Fibroblast of upper back skin (primary cell): ENCODE measurements around the gene C1QL1.
A peak's percentile ranks its signal among the peaks of the same experiment; 100 is the strongest.

Source experiments
- DNase-seq: peaks from one replicate; pipeline ENCODE4 v3.0.0-alpha.2; 2013

The C1QL1 gene

DNA sequence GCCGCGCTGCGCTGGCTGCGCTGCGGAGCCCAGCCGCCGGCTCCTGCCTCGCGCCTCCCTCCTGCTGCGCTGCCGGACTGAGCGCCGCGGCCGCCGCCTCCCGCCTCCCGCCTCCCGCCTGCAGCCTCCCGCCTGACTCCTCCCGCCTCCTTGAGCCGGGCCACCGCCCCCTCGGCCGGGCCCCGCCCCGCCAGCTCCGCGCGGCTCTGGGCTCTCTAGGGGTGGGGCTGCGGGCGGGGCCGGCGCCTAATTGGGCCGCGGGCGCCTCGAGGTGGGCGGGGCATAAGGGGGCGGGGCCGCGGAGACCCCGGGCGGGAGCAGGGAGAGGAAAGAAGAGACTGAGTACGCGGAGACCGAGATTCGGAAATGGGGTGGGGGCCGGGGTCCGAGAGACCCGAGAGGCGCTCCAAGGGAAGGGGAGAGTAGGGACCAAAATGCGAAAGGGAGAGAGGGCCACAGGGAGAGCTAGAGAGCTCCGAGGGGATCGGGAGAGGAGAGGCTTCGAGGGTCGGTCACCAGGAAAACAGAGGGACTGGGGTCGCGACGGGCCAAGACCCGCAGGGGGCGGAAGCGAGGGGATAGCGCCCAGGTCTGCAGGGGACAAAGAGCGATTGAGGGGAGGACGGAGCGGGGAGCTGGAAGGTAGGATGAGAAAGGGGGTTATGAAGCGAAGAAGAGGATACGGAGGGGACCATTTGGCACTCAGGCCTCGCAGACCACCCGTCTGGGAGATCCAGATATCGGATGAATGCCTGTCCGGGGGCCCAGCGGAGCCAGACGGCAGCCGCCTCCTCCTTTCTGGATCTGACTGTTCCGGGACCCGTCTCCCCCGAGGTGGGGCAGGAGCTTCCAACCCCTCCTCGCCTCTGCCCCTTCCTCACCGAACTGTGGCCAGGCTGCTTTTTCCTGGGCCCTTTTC lies at the start of gene C1QL1:
TSS of gene C1QL1 (minus strand) at position 79 of the 919 bp plus-strand sequence. CDS start 255 bp downstream, outside the sequence.
- peak; percentile 90 for DNase-seq

DNA sequence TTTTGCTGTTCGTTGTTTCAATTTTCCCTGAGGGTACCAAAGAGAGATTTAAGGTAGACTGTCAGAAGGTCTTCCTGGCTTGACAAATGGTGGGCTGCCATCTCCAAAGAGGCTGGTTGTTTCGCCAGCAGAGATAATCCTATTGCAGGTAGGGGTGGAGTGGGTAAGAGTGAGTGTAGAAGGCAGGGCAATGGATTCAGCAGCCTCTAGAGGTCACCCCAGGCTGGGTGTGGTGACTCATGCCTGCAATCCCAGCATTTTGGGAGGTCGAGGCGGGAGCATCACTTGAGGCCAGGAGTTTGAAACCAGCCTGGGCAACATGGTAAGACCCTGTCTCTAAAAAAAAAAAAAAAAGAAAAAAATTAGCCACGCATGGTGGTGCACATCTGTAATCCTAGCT lies 48.7 kb upstream of the C1QL1 start:
- DNase-seq = no peak

DNA sequence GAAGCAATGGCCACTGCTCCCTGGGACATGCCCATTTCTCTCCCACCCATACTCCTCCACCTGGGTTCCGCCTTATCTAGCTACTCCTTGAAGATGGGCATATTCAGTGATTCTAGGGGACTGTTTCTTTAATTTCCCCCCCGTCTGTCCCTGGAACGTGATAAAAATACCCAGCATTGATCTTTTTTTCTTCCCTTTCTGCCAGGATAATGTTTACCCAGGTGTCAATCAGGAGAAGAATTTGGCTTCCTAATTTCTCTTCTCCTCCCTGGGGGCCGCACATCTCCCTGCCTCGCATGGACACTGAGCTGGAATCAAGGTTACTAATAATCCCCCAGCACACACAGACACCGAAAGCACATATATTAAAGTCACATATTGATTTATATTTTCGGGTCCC lies 48.1 kb upstream of the C1QL1 start:
- DNase-seq = no peak

DNA sequence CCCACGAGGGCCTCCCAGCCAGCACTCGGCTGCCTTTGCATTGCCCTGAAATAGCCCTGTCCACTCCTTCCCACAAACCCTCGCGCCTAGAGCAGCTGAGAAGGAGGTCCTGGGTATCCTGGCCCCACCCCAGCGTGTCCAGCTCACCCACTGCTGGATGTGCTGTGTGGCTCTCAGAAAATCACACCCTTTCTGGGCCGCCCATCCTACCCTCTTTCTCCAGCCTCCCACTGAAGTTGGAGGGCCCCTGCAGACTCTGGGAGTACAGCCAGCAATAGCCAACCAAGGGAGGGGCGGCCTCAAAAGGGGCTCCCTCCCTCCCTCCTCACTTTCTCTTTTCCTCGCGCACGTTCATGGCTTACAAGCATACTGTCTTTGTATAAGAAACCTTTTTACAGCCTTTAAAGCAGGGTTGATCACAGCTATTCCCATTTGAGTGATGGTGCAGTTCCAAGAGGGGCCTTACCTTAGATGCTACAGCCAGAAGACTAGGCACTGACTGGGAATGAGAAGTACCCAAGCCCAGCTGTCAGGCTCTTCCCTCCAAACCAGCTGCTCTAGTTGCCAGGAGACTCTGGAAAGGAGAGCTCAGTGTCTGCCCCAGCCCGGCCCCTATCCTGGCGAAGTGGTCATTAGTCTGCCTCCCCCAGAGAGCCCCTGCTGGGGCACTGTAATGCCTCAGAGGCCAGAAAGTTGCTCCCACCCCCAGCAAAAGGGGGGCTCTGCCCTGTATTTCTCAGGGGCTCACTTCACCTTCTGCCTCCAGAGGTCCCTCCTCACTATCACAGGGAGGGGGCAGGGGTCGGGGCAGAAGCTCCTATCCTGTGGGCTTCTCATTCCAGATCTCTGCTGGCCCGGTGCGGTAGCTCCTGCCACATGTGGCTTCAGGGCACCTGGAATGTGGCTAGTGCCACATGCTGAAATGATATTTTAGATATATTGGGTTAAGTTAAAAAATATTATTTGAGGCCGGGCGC lies 45.2 kb upstream of the C1QL1 start:
- DNase-seq = no peak

DNA sequence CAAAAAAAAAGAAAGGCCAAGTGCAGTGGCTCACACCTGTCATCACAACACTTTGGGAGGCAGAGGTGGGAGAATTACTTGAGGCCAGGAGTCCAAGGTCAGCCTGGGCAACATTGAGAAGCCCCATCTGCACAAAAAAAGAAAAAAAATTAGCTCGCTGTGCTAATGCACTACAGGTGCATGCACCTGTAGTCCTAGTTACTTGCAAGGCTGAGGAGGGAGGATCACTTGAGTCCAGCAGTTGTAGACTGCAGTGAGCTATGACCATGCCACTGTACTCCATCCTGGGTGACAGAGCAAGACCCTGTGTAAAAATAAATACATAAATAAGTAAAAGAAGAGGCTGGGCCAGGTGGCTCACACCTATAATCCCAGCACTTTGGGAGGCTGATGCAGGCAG lies 43.7 kb upstream of the C1QL1 start:
- DNase-seq = no peak

DNA sequence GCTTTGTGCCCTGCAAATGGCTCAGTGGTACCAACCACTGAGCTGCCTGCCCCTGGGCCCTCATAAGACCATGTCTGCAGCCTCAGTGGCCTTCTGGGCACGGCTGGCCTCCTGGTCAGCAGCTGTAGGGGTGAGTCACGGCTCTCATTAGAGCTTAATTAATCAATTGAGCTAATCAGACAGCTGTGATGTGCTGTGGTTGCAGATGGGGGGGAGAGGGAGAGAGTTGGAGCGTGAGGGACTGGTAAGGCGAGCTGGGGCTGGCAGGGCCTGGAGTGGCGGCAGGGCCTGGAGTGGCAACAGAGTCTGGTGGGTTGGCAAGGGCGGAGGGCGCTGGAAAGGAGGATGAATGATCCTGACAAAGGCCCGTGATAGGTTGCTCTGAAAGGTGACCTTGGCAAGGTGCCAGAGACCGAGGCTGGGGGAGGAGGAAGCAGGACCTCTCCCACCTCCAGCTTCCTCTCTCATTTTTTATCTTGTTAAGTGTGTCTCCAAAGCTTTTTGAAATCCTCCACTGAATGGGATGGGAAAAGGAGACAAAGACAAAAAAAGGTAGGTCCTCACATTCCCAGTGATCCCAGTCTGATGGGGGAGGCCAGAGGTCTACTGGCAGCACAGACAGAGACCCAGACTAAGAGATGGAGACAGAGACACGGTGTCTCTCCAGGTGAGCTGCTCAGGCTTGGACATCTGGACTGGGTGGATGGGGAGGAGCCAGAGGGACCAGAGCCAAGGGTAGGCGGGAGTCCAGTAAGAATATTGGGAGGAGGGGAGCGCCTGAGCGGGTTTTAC lies 41.8 kb upstream of the C1QL1 start:
- no peak for DNase-seq

DNA sequence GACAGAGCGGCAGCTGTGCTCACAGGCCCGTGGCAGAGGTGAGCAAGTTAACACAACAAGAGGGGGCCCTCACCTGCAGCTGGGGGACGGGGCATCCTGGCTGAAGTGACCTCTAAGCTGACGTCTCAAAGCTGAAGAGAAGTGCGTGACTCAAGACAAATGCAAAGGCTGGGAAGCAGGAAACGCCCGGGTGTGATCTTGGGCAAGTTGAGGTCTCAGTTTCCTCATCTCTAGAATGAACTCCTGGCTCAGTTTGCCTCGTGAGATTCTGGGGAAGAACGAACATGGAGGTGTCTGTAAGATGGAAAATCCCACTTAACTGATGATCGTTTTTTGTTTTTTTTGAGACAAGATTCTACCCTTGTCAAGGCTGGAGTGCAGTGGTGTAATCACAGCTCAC lies 40.1 kb upstream of the C1QL1 start:
- DNase-seq = no peak

DNA sequence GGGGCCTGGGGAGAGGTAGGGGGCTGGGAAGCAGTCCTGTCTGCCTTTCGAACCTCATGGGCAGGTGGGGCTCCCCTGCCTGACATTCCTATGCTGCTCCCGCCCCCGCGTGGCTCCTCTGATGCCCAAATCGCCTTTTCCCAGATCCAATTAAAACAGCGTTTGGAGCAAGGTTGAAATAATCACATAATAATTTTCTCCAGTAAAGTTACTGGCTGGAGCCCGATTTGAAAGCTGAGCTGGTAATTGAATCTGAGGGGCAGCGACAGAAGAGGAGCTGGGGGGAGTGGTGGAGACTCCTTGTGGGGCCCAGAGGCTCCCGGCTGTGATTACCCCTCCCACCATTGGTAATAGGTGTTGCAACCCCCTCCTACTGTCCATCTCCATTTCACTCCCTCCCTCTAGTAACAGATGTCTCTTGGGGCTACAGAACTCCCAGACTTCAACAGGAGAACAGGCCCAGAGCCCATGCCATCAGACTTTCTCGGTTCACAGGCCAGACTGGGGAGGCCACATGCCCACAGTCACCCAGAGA lies 38.9 kb upstream of the C1QL1 start:
- DNase-seq = no peak

DNA sequence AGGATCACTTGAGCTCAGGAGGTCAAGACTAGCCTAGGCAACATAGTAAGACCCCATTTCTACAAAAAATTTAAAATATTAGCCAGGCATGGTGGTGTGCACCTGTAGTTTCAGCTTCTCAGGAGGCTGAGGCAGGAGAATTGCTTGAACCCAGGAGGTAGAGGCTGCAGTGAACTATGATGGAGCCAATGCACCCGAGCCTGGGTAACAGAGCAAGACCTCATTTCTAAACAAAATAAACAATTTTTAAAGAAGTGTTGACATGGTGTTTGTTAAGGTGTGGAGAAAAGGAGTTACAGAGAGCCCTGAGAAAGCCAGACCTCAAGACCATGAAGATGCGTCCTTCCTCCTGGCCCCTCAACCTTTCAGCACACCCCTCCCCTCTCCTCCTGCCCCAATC lies 37.6 kb upstream of the C1QL1 start:
- no peak for DNase-seq

DNA sequence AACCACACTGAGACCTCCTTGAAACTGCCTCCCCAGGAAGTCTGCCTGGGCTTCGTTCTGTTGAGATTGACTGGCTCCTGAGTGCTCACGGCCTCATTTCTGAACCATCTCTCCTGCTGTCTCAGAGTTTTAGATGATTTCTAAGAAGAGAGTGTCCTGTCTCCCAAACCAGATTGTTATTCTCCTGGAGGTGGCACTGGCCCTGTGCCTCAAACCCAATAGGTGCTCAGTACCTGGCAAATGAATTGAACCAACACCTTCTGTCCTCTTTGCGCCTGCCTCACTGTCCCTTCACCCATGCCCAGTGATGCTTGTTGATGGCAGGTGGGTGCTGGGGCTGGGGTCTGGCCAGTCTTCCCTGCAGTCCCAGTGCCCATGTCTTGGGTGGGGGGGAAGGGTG lies 36.3 kb upstream of the C1QL1 start:
- no peak for DNase-seq

DNA sequence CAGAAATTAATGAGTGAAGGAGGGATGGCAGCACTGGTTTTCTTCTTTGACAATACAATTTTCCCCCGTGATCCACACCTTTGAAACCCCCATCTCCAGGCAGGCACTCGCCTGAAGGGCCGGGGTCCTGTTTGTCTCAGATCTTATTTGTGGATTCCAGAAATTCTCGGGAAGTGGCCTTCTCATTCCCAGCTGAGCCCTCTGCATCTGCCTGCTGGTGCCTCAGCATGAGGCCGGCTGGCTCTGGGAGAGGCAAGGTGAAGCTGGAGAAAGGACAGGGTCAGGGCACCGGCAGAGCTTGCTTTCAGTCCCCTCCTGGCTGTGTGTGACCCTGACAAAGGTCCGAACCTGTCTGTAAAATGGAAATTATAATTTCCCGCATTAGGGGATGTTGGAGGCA lies 35.8 kb upstream of the C1QL1 start:
- no peak for DNase-seq

DNA sequence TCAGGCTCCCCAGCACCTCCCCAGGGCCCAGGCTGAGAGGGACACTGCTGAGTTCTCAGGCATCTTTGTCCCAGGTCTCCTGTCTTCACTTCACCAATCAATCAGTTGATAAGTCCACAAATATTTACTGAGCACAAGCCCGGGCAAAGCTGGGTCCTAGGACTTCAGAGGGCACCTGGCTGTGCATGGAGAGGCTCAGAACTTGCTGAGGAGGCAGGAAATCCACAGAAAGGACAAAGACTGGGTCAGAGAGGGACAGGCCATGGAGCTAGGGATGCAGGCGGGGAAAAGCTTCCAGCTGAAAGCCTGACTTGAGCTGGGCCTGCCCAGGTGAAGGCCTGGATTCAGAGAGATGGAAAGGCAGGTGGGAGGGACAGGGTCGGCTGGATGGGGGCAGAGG lies 33.2 kb upstream of the C1QL1 start:
- no peak for DNase-seq

DNA sequence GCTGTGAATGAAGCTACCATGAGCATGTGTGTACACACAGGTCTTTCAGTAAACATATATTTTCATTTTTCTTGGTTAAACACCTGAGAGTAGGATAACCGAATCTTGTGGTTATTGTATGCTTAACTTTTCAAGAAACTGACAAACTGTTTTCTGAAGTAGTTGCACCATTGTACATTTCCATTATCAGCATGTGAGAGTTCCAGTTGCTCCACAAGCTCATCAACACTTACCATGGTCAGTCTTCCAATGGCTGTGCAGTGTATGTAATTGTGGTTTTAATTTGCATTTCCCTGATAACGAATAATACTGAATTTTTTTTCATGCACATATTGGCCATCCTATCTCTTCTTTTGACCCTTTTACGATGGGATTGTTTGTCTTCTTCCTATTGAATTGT lies 31.3 kb upstream of the C1QL1 start:
- no peak for DNase-seq

DNA sequence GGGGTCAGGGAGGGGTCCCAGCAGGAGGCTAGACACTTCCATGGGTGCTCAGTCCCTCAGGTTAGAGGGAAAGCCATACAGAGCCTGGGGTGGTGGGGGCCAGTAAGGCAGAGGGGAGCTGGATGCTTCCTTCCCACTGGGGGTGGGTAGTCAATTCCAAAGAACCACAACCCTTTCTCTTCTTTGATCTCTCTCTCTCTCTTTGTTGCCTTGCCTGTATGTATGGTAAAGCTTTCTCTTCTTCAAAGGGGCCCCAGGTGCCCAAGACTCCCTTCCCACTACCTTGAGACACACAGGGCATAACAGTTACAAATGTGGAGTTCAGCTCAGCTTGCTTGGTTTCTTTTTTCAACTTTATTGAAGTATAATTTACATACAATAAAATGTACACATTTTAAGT lies 30.5 kb upstream of the C1QL1 start:
- DNase-seq = no peak

DNA sequence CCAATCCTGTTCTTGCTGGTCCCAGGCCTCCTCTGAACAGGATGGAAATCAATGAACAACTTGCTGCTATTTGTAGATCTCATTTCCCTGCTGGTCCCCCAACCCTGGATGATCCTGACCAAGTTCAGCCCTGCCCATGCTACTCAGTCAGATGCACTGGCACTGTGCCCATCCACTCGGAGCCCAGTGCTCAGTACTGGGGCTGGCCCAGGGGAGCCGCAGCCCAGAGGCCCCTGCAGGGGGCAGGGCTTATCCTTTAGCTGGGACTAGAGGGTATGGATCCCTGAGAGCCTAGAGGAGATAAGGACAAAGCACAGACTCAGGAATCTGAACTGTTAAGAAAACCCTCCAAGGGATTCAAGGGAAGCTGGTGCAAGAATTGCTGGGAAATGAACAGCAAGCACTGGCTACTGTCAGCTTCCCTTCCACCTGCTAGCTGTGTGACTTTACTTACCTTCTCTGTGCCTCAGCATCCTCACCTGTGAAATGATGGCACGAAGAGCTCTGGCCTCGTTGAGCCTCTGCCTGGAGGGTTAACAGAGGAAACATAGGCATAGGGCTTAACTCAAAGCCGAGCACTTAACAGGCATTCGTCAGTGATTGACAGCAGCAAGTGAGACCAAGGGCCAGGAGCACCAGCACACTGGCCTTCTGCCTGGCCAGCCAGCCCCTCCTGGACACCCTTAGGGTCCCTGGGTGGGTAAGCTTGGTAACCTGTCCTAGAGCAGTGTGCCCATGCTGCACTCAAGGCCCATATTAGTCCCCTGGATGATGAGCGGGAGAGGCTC lies 29.8 kb upstream of the C1QL1 start:
- DNase-seq = no peak

DNA sequence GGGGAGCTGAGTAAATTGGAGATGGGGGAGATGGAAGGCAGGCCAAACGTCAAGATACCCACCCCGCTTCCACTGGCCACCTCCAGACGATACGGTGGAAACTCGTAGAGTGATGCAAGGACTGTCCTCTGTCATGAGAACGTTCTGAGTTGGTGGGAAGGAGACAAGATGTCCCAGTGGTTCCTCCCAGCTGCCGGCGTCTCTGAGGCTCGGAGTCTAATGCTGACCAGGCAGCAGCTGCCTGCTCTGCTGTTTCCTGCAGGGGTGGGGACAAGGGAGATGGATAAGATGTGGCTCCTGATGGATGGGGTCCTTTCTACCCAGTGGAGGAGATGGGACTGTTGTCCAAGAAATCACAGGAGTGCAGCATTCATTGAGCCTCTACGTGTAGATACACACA lies 28.2 kb upstream of the C1QL1 start:
- no peak for DNase-seq

DNA sequence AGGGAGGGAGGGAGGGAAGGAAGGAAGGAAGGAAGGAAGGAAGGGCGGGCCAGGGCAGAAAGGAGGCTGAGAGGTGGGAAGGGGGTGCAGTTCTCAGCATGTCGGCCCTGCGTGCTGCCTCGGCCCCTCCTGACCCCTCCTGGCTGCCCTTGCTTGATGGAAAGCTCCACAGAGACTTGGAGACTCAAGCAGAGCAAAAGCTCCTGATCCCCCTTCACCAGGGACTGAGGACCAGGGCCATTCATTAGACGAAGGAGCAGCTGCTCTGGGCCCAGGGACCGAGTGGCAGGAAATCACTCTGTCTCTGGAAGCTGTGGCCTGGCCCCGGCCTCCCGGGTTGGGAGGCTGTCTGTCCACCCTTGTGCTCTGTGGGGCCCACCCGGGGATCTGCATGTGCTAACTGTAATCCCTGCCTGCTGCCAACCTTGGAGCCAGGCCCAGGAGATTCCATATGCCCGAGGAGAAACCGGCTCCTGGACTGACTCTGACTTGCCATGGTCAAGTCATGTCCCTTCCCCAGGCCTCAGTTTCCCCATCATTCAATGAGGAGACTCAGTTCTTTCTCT lies 27.4 kb upstream of the C1QL1 start:
- no peak for DNase-seq

DNA sequence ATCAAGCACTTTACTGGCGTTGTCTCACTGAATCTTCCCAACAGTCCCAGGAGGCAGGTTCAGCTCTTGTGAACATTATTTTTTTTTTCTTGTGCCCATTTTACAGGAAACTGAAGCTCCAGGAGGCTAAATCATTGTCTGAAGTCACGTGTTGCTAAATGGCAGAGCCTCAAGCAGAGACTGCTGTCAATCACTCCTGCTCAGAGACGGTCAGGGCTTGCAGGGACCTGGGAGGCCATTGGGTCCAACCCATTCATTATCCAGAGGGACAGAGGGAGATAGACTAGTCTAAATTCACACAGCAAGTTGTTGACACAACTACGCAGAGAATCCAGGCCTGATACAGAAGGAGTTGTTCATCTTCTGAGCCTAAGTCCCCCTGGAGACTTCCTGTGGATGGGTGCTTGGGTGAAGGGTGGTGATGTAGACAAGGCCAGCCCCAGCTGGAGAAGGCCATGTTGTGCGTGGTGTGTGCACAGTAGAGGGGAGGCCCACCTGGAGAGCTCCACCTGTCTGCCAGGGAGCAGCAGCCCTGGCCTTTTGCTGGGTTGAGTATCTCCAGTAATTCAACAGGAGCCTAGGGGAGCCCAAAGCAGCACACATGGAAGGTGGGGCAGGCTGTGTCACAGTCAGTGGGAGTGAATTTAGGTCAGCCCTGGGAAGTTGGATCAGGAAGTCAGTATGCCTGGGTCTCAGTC lies 24.3 kb upstream of the C1QL1 start:
- DNase-seq = no peak

DNA sequence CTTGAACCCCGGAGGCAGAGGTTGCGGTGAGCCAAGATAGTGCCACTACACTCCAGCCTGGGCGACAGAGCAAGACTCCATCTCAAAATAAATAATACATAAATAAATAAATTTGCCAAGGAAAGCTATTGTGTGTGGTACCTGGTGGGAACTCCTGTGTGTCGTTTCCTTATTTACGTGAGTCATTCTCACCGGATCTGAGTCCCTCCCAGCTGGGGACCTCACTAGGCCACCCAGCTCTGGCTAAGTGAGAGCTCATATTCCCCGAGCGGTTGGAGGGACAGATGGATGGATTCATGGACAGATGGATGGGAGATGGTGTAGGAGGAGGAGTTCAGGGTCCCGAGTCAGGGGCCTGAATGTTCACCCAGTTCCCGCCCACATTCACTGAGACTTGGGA lies 22.9 kb upstream of the C1QL1 start:
- no peak for DNase-seq

DNA sequence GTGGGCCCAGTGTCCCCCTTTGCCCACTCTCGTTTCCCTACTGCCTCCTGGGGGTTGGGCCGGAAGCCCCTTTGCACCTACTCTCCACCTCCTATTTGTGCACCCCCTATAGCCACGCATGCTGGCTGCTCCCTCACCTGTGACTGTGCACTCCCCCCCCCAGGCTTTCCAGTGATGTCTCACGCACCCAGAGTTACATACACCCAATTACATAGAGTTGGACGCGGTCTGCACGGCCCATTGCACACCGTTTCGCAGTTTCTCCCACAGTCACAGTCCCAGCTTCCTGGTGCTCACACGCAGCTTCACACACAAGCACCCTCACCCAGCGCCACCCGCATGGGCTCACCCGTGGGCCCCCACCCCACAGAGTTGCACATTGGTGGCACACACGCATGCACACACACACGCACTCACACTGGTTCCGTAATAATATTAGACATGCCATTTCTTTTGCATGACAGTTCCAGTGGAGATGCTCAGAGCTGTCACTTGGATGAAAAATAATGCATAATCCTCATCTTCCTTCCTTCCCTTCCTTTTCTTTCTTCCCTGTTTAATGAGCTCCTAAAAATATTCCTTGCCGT lies 21.5 kb upstream of the C1QL1 start:
- no peak for DNase-seq
